Activated CD8-positive, alpha-beta memory T cell treated with anti-CD3 and anti-CD28 coated beads for 24 hours (primary cell): Measurements from ENCODE around the gene EFCAB7.
A peak's percentile ranks its signal among the peaks of the same experiment; 100 is the strongest.
"Not testable (repeated sequence)": the region's sequence is repeated elsewhere in the genome, so short reads cannot be mapped to it uniquely, and the experiment has no call there.

Experiments
- DNase-seq: peaks from one replicate; pipeline ENCODE4 v3.0.0-alpha.2; 2020

The EFCAB7 gene

GRCh38 chr1:63548877-63549276 is 25.6 kb downstream of the EFCAB7 start:
- DNase-seq, result no peak

- no peak for DNase-seq
Measured at GRCh38 chr1:63555480-63555879, 32.2 kb downstream of the EFCAB7 start.

GRCh38 chr1:63557365-63557987 is 34.2 kb downstream of the EFCAB7 start:
- DNase-seq, result no peak

GRCh38 chr1:63559357-63559756 is 36.0 kb downstream of the EFCAB7 start:
- no peak for DNase-seq

- no peak for DNase-seq
Measured at GRCh38 chr1:63563745-63564144, 40.4 kb downstream of the EFCAB7 start.

GRCh38 chr1:63569068-63569467 is 45.7 kb downstream of the EFCAB7 start:
- DNase-seq, result no peak

- no peak for DNase-seq
Measured at GRCh38 chr1:63569640-63570316, 46.5 kb downstream of the EFCAB7 start.

- DNase-seq, result not testable (repeated sequence)
Measured at GRCh38 chr1:63572686-63573085, 49.4 kb downstream of the EFCAB7 start.

- DNase-seq, result not testable (repeated sequence)
Measured at GRCh38 chr1:63574203-63574796, 51.0 kb downstream of the EFCAB7 start.

GRCh38 chr1:63575340-63575826 is 52.1 kb downstream of the EFCAB7 start:
- DNase-seq, result no peak

GRCh38 chr1:63586326-63586725 is 63.0 kb downstream of the EFCAB7 start:
- not testable (repeated sequence) for DNase-seq

GRCh38 chr1:63590166-63590560 is 66.8 kb downstream of the EFCAB7 start:
- no peak for DNase-seq

- DNase-seq, result no peak
Measured at GRCh38 chr1:63592536-63593302, 69.4 kb downstream of the EFCAB7 start.

GRCh38 chr1:63593303-63593885 is 70.1 kb downstream of the EFCAB7 start, which contains the start of gene PGM1:
Gene PGM1, plus strand, starts transcription at chr1:63593411. Its CDS starts 78 bp downstream, at chr1:63593489.
- peak; percentile 88 for DNase-seq

- peak; percentile 87 for DNase-seq
Measured at GRCh38 chr1:63593886-63594605, 70.7 kb downstream of the EFCAB7 start.

- DNase-seq, result no peak
Measured at GRCh38 chr1:63595435-63595834, 72.1 kb downstream of the EFCAB7 start.

- DNase-seq, result no peak
Measured at GRCh38 chr1:63599799-63600198, 76.5 kb downstream of the EFCAB7 start.

- DNase-seq, result no peak
Measured at GRCh38 chr1:63600248-63600647, 76.9 kb downstream of the EFCAB7 start.

GRCh38 chr1:63601061-63601460 is 77.7 kb downstream of the EFCAB7 start:
- no peak for DNase-seq

- DNase-seq, result no peak
Measured at GRCh38 chr1:63601463-63601862, 78.1 kb downstream of the EFCAB7 start.

- DNase-seq, result no peak
Measured at GRCh38 chr1:63601912-63602311, 78.6 kb downstream of the EFCAB7 start.

GRCh38 chr1:63602629-63603028 is 79.3 kb downstream of the EFCAB7 start:
- no peak for DNase-seq
